GM21723 (cell line): ENCODE results near the gene NR1I3.
A peak's percentile ranks its signal among the peaks of the same experiment; 100 is the strongest.

Experiments
- ATAC-seq: cut with Tn5 transposase; IDR thresholded peaks from one replicate; pipeline ENCODE4 v1.9.1; 2021; ENCODE audit warnings: mild to moderate bottlenecking, moderate library complexity; ENCODE audit not compliant: unreplicated experiment

The NR1I3 gene

GRCh38 chr1:161196521-161197451 is 41.2 kb downstream of the NR1I3 start:
- no peak for ATAC-seq

GRCh38 chr1:161196111-161196510 is 41.9 kb downstream of the NR1I3 start:
- ATAC-seq = no peak

GRCh38 chr1:161195171-161195570 is 42.8 kb downstream of the NR1I3 start:
- peak; percentile 61 for ATAC-seq

- ATAC-seq = no peak
Measured at GRCh38 chr1:161193561-161194235, 44.3 kb downstream of the NR1I3 start.

GRCh38 chr1:161192476-161193465 is 45.2 kb downstream of the NR1I3 start:
- peak; percentile 63 for ATAC-seq

- no peak for ATAC-seq
Measured at GRCh38 chr1:161191971-161192370, 46.0 kb downstream of the NR1I3 start.

- ATAC-seq = no peak
Measured at GRCh38 chr1:161190962-161191521, 47.0 kb downstream of the NR1I3 start.

- ATAC-seq = no peak
Measured at GRCh38 chr1:161189036-161189435, 49.0 kb downstream of the NR1I3 start.

- no peak for ATAC-seq
Measured at GRCh38 chr1:161188381-161188780, 49.6 kb downstream of the NR1I3 start.

GRCh38 chr1:161187311-161187710 is 50.7 kb downstream of the NR1I3 start:
- no peak for ATAC-seq

GRCh38 chr1:161185732-161186311 is 52.2 kb downstream of the NR1I3 start:
- ATAC-seq = peak; percentile 32

- peak; percentile 70 for ATAC-seq
Measured at GRCh38 chr1:161185282-161185682, 52.7 kb downstream of the NR1I3 start.

- ATAC-seq = peak; percentile 43
Measured at GRCh38 chr1:161182214-161182613, 55.8 kb downstream of the NR1I3 start.

- ATAC-seq = no peak
Measured at GRCh38 chr1:161180639-161181038, 57.4 kb downstream of the NR1I3 start.

- ATAC-seq = no peak
Measured at GRCh38 chr1:161179698-161180097, 58.3 kb downstream of the NR1I3 start.
